ENCODE data around the gene HSPA1L. TPM values are rescaled to one million over a fixed set of nuclear protein-coding genes. Genes with fewer than 3 reads are reported as not detected.

Gene HSPA1L
- polyA plus RNA-seq, 1 donor (not counting 4 experiments of a cell fraction or from before 2014, with no cell fraction given), result 0.60 TPM

GRCh38 chr6:31837369-31838113 lies 22.5 kb upstream of the HSPA1L start:
- FAIRE-seq, result no peak
- peaks cover 39% of the 10 kb centered on the region for H4K20me1 ChIP-seq (ENCODE audit: control insufficient read depth, extremely low read depth, insufficient read depth, low read length)
- peak overlapping the region; percentile 99 for H3K27ac ChIP-seq (ENCODE audit: control insufficient read depth, insufficient read depth, low read length)
- TF ChIP-seq EZH2 (IDR thresholded peaks at IDR 0.05; ENCODE audit: low read length) (no peak), CTCF (optimal IDR thresholded peaks at IDR 0.05 in 1 of 3, IDR thresholded peaks at IDR 0.05 in 1 of 3, conservative IDR thresholded peaks at IDR 0.05 in 1 of 3; ENCODE audit: extremely low read depth in 1 of 3, insufficient read depth in 2 of 3, low read length in 3 of 3) (no peak)
- H3K4me2 ChIP-seq (ENCODE audit: control insufficient read depth, extremely low read depth, insufficient read depth, low read depth, low read length), result peak overlapping the region; percentile 95
- dilution Hi-C loops (cut with MboI; ENCODE audit: extremely low pct_ligation_motif_present, low sequenced_read_pairs), result no loop called here
- H3K4me3 ChIP-seq (ENCODE audit: control insufficient read depth in 2 of 3, extremely low read depth in 1 of 3, insufficient read depth in 2 of 3, low read depth in 1 of 3, low read length in 3 of 3), result peak overlapping the region; percentile 78 to 96 (median 92)
- peaks cover 15% of the 10 kb centered on the region for H3K4me1 ChIP-seq (ENCODE audit: control insufficient read depth, extremely low read depth, insufficient read depth, low read length)
- H3K27me3 ChIP-seq (ENCODE audit: control insufficient read depth, extremely low read depth, insufficient read depth, low read length), result no peaks in the 10 kb centered on the region
- no peaks in the 10 kb centered on the region for H3K9me3 ChIP-seq (ENCODE audit: control insufficient read depth, low read depth, low read length)
- H3K9ac ChIP-seq (ENCODE audit: control insufficient read depth, extremely low read depth, insufficient read depth, low read length), result peak overlapping the region; percentile 97
- DNase-seq (ENCODE audit: low read depth, low spot score), result no peak
- peaks cover 23 to 37% of the 10 kb centered on the region in 2 experiments for H3K36me3 ChIP-seq (ENCODE audit: control insufficient read depth in 2 of 2, extremely low read depth in 1 of 2, insufficient read depth in 2 of 2, low read length in 2 of 2)
- peaks cover 45% of the 10 kb centered on the region for H3K79me2 ChIP-seq (ENCODE audit: control insufficient read depth, insufficient read depth, low read length)
- H3K9me1 ChIP-seq (ENCODE audit: control insufficient read depth, extremely low read depth, insufficient read depth, low read length), result peaks cover 2% of the 10 kb centered on the region
- no peak overlapping the region for H2AFZ ChIP-seq (ENCODE audit: control insufficient read depth, low read length)

DNA sequence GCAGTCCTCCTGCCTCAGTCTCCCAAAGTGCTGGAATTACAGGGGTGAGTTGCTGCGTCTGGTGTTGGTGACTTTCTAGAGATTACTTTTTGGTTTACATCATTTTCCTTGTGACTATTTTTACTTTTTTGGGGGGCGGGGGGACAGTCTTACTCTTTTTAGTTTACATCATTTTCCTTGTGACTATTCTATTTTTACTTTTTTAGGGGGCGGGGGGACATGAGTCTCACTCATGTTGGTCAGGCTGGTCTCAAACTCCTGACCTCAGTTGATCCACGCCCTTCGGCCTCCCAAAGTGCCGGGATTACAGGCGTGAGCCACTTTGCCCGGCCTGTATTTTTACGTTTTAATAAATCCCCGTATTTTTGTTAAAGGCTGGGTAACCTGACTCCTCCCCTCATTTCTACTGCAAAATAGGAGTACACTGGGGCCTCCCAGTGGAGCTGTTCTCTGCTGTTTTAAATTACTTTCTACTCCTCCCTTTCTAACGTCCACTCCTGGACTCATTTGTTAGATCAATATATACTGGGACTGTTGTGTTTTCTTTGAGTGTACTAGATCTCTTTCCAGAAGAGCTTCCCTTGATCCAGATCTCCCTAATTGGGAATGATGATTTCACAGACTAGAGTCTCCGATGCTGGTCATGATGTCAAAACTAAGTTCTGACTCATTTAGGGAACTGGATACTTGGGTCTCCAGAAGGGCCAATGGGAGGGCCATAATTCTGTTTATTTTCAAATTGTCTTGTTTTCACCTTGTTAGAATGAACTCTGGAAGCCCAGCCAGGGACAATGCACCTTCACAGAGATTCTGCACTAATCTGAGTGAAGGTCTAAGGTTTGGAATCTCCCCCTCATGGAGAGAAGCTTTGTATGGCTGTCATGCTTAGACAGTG lies 21.6 kb upstream of the HSPA1L start:
- TF ChIP-seq EZH2 (IDR thresholded peaks at IDR 0.05; ENCODE audit: low read length), result no peak
- TF ChIP-seq CTCF (optimal IDR thresholded peaks at IDR 0.05 in 1 of 3, IDR thresholded peaks at IDR 0.05 in 1 of 3, conservative IDR thresholded peaks at IDR 0.05 in 1 of 3; ENCODE audit: extremely low read depth in 1 of 3, insufficient read depth in 2 of 3, low read length in 3 of 3), result peak in 1 of 3 experiments; percentile 13
- Histone ChIP-seq H3K4me3 (ENCODE audit: control insufficient read depth in 2 of 3, extremely low read depth in 1 of 3, insufficient read depth in 2 of 3, low read depth in 1 of 3, low read length in 3 of 3) (peak overlapping the region; percentile 78 to 96 (median 92)), H3K27me3 (ENCODE audit: control insufficient read depth, extremely low read depth, insufficient read depth, low read length) (no peaks in the 10 kb centered on the region), H3K9me1 (ENCODE audit: control insufficient read depth, extremely low read depth, insufficient read depth, low read length) (peaks cover 2% of the 10 kb centered on the region), H2AFZ (ENCODE audit: control insufficient read depth, low read length) (no peak overlapping the region), H3K9me3 (ENCODE audit: control insufficient read depth, low read depth, low read length) (no peaks in the 10 kb centered on the region), H3K9ac (ENCODE audit: control insufficient read depth, extremely low read depth, insufficient read depth, low read length) (peak overlapping the region; percentile 97), H3K79me2 (ENCODE audit: control insufficient read depth, insufficient read depth, low read length) (peaks cover 46% of the 10 kb centered on the region), H3K36me3 (ENCODE audit: control insufficient read depth in 2 of 2, extremely low read depth in 1 of 2, insufficient read depth in 2 of 2, low read length in 2 of 2) (peaks cover 23 to 37% of the 10 kb centered on the region in 2 experiments), H3K4me1 (ENCODE audit: control insufficient read depth, extremely low read depth, insufficient read depth, low read length) (peaks cover 17% of the 10 kb centered on the region), H4K20me1 (ENCODE audit: control insufficient read depth, extremely low read depth, insufficient read depth, low read length) (peaks cover 39% of the 10 kb centered on the region), H3K27ac (ENCODE audit: control insufficient read depth, insufficient read depth, low read length) (peak overlapping the region; percentile 99), H3K4me2 (ENCODE audit: control insufficient read depth, extremely low read depth, insufficient read depth, low read depth, low read length) (peak overlapping the region; percentile 95)
- FAIRE-seq, result no peak
- dilution Hi-C loops (cut with MboI; ENCODE audit: extremely low pct_ligation_motif_present, low sequenced_read_pairs), result no loop called here
- DNase-seq (ENCODE audit: low read depth, low spot score), result no peak
